CD14-positive monocyte (primary cell): Measurements from ENCODE around the gene ZNF341. TPM values are rescaled to one million over a fixed set of nuclear protein-coding genes. Genes with fewer than 3 reads are reported as not detected.

Source experiments
- DNase-seq, 3 donors: peaks; one replicate each; pipeline ENCODE4 v3.0.0-alpha.2; 2011 to 2022
- H2AFZ ChIP-seq: 2 replicates; pipeline ENCODE4 v1.6.0; 2012; ENCODE audit warnings: mild to moderate bottlenecking, low read depth, low read length, inconsistent platforms; ENCODE audit not compliant: insufficient read depth, poor library complexity, severe bottlenecking
- H3K27ac ChIP-seq, 2 donors: 1 replicate in 1 of 2; 2 replicates in 1 of 2; pipeline ENCODE4 v1.5.1; 2012 to 2013; ENCODE audit warnings: low read length in 2 of 2, control low read depth in 1 of 2, inconsistent platforms in 1 of 2, low read depth in 1 of 2, mild to moderate bottlenecking in 1 of 2
- H3K27me3 ChIP-seq, 2 donors: one replicate each; pipeline versions ENCODE4 v1.6.0 to v1.6.1; 2011 to 2013; ENCODE audit warnings: low read length in 2 of 2; ENCODE audit not compliant: control insufficient read depth in 2 of 2, insufficient read depth in 2 of 2
- H3K36me3 ChIP-seq, 2 donors: replicated peaks in 1 of 2; 1 replicate in 1 of 2; 2 replicates in 1 of 2; pipeline versions ENCODE4 v1.5.1 to v1.6.1; 2012 to 2013; ENCODE audit warnings: low read length in 2 of 2, control low read depth in 1 of 2, inconsistent platforms in 1 of 2, mild to moderate bottlenecking in 1 of 2; ENCODE audit not compliant: insufficient read depth in 2 of 2, control insufficient read depth in 1 of 2
- H3K4me1 ChIP-seq, 2 donors: 1 replicate in 1 of 2; 2 replicates in 1 of 2; pipeline versions ENCODE4 v1.5.1 to v1.6.1; 2012 to 2013; ENCODE audit warnings: low read length in 2 of 2, control low read depth in 1 of 2, inconsistent platforms in 1 of 2, mild to moderate bottlenecking in 1 of 2, moderate library complexity in 1 of 2; ENCODE audit not compliant: insufficient read depth in 2 of 2, control insufficient read depth in 1 of 2
- H3K4me2 ChIP-seq: replicated peaks from 2 replicates; pipeline ENCODE3; 2012; ENCODE audit warnings: low read length, moderate library complexity, mild to moderate bottlenecking; ENCODE audit not compliant: poor library complexity, severe bottlenecking; ENCODE audit errors: extremely low read depth
- H3K4me3 ChIP-seq, 3 experiments: fragments of 200-600 bp in 1 of 3; sonication (generic) in 1 of 3; replicated peaks in 1 of 3; 1 replicate in 2 of 3; 2 replicates in 1 of 3; pipeline ENCODE4 v1.5.1; 2011 to 2013; ENCODE audit warnings: low read length in 3 of 3, mild to moderate bottlenecking in 3 of 3, control low read depth in 2 of 3, low read depth in 2 of 3, inconsistent platforms in 1 of 3, moderate library complexity in 1 of 3
- H3K79me2 ChIP-seq: 2 replicates; pipeline ENCODE4 v1.6.0; 2012; ENCODE audit warnings: mild to moderate bottlenecking, control low read depth, inconsistent platforms, low read length, moderate library complexity; ENCODE audit not compliant: insufficient read depth
- H3K9ac ChIP-seq: 2 replicates; pipeline ENCODE4 v1.6.0; 2017; ENCODE audit warnings: low read length, mild to moderate bottlenecking; ENCODE audit not compliant: insufficient read depth, poor library complexity, severe bottlenecking
- H3K9me3 ChIP-seq, 2 donors: replicated peaks in 1 of 2; 1 replicate in 1 of 2; 2 replicates in 1 of 2; pipeline versions ENCODE4 v1.5.1 to v1.6.1; 2012 to 2013; ENCODE audit warnings: low read length in 2 of 2, control low read depth in 1 of 2; ENCODE audit not compliant: control insufficient read depth in 1 of 2, insufficient read depth in 1 of 2
- H4K20me1 ChIP-seq: 2 replicates; pipeline ENCODE4 v1.6.0; 2012; ENCODE audit warnings: mild to moderate bottlenecking, low read length, control low read depth, moderate library complexity; ENCODE audit not compliant: insufficient read depth
- H3K27ac Mint-ChIP-seq, 7 donors: one replicate each; pipeline ENCODE4 v1.8.0; 2020; ENCODE audit warnings: mild to moderate bottlenecking in 7 of 7, mixed read lengths in 7 of 7, moderate library complexity in 6 of 7, inconsistent platforms in 2 of 7
- H3K27me3 Mint-ChIP-seq, 3 donors: one replicate each; pipeline ENCODE4 v1.8.0; 2021 to 2022; ENCODE audit warnings: low read depth in 3 of 3, mild to moderate bottlenecking in 3 of 3, mixed read lengths in 3 of 3, moderate library complexity in 3 of 3, inconsistent platforms in 1 of 3
- H3K36me3 Mint-ChIP-seq, 2 donors: one replicate each; pipeline ENCODE4 v1.8.0; 2020; ENCODE audit warnings: mixed read lengths in 2 of 2, inconsistent platforms in 1 of 2, mild to moderate bottlenecking in 1 of 2
- H3K4me1 Mint-ChIP-seq: one replicate; pipeline ENCODE4 v1.8.0; 2020; ENCODE audit warnings: mild to moderate bottlenecking, mixed read lengths
- H3K4me3 Mint-ChIP-seq, 2 donors: one replicate each; pipeline ENCODE4 v1.8.0; 2020; ENCODE audit warnings: mild to moderate bottlenecking in 2 of 2, mixed read lengths in 2 of 2, moderate library complexity in 1 of 2
- H3K9me3 Mint-ChIP-seq, 7 donors: one replicate each; pipeline ENCODE4 v1.8.0; 2020 to 2022; ENCODE audit warnings: mixed read lengths in 7 of 7, mild to moderate bottlenecking in 6 of 7, moderate library complexity in 6 of 7, inconsistent platforms in 2 of 7
- WGBS: methylation state at CpG from one replicate; pipeline ENCODE4 v1.1.5; 2013; ENCODE audit warnings: missing lambda C conversion rate; ENCODE audit not compliant: insufficient coverage; 5-methylcytosine and 5-hydroxymethylcytosine counted together
- intact Hi-C, 2 donors: fragments of 100-400 bp; cut with micrococcal nuclease; formaldehyde crosslinking; loops; one replicate each; pipeline versions ENCODE4 v1.15.0 to v1.15.1; 2023
- polyA plus RNA-seq, 3 donors: library from polyadenylated mRNA; depleted of rRNA in 1 of 3; unstranded in 2 of 3; stranded (reverse) in 1 of 3; fragments of 300-500 nt in 2 of 3; fragments of >200 nt in 1 of 3; fragmentation: Illumina TruSeq in 2 of 3; gene quantifications; 1 replicate in 2 of 3; 2 replicates in 1 of 3; pipeline ENCODE4 v1.2.3, GENCODE V29; 2012 to 2021
- TF ChIP-seq, protein P1 (sequence below): fragments of 200-600 bp; IDR thresholded peaks from one replicate; pipeline ENCODE4 v1.8.0; 2022; ENCODE audit warnings: antibody characterized with exemption, mild to moderate bottlenecking

ZNF341 gene
- polyA plus RNA-seq, 3 donors: 1.1 to 10.3 (median 2.3) TPM

- peak overlapping the region; percentile 100 for H3K27ac Mint-ChIP-seq
- 49% methylated on average over 10 of the region's 10 CpGs for WGBS
- Histone ChIP-seq H3K27ac (peak overlapping the region; percentile 100), H3K4me3 (peak overlapping the region; percentile 82 to 90 (median 90)), H3K27me3 (no peaks in the 10 kb centered on the region), H3K4me1 (peaks cover 52 to 59% of the 10 kb centered on the region in 2 donors), H4K20me1 (peaks cover 62% of the 10 kb centered on the region), H2AFZ (no peak overlapping the region), H3K9ac (peak overlapping the region; percentile 99), H3K79me2 (peaks cover 73% of the 10 kb centered on the region), H3K4me2 (peak overlapping the region; percentile 85), H3K9me3 (no peaks in the 10 kb centered on the region), H3K36me3 (peaks cover 11 to 36% of the 10 kb centered on the region in 2 donors)
- peaks cover 0 to 2% (median 0%) of the 10 kb centered on the region in 7 donors for H3K9me3 Mint-ChIP-seq
- peak in 2 of 3 donors; percentile 48 to 52 for DNase-seq
- H3K27me3 Mint-ChIP-seq: peaks cover 0 to 2% (median 0%) of the 10 kb centered on the region in 3 donors
- TF ChIP-seq, protein P1, sequence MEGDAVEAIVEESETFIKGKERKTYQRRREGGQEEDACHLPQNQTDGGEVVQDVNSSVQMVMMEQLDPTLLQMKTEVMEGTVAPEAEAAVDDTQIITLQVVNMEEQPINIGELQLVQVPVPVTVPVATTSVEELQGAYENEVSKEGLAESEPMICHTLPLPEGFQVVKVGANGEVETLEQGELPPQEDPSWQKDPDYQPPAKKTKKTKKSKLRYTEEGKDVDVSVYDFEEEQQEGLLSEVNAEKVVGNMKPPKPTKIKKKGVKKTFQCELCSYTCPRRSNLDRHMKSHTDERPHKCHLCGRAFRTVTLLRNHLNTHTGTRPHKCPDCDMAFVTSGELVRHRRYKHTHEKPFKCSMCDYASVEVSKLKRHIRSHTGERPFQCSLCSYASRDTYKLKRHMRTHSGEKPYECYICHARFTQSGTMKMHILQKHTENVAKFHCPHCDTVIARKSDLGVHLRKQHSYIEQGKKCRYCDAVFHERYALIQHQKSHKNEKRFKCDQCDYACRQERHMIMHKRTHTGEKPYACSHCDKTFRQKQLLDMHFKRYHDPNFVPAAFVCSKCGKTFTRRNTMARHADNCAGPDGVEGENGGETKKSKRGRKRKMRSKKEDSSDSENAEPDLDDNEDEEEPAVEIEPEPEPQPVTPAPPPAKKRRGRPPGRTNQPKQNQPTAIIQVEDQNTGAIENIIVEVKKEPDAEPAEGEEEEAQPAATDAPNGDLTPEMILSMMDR: no peak
- peaks cover 71% of the 10 kb centered on the region for H3K4me1 Mint-ChIP-seq
- peaks cover 22 to 43% of the 10 kb centered on the region in 2 donors for H3K36me3 Mint-ChIP-seq
- H3K4me3 Mint-ChIP-seq: peak overlapping the region; percentile 96 to 98
- intact Hi-C loops: loop anchor here in 1 of 2 donors (5.0 kb wide), 2 partner anchors 81 to 299 kb away; partner anchors contain the start of genes EIF2S2 and ZNF341
Observed at GRCh38 chr20:33812908-33813462, 81.2 kb downstream of the ZNF341 start.

GRCh38 chr20:33814238-33814712, 82.5 kb downstream of the ZNF341 start:
- no peak overlapping the region for H3K9ac ChIP-seq
- intact Hi-C loops: loop anchor here in 1 of 2 donors (5.0 kb wide), 2 partner anchors 82 to 298 kb away; partner anchors contain the start of genes EIF2S2 and ZNF341
- peaks cover 75% of the 10 kb centered on the region for H4K20me1 ChIP-seq
- H3K27me3 Mint-ChIP-seq: peaks cover 0 to 2% (median 0%) of the 10 kb centered on the region in 3 donors
- no peak overlapping the region for H2AFZ ChIP-seq
- no peaks in the 10 kb centered on the region for H3K9me3 ChIP-seq
- 50% methylated on average over 4 of the region's 5 CpGs for whole genome bisulfite sequencing
- DNase-seq: peak in 2 of 3 donors; percentile 19 to 56
- H3K36me3 Mint-ChIP-seq: peaks cover 24 to 51% of the 10 kb centered on the region in 2 donors
- peaks cover 44 to 53% of the 10 kb centered on the region in 2 donors for H3K4me1 ChIP-seq
- peak overlapping the region; percentile 2 to 5 for H3K4me3 Mint-ChIP-seq
- peak overlapping the region in 1 of 3 experiments; percentile 7 for H3K4me3 ChIP-seq
- peaks cover 86% of the 10 kb centered on the region for H3K79me2 ChIP-seq
- peak overlapping the region; percentile 17 to 49 for H3K27ac ChIP-seq
- H3K4me2 ChIP-seq: peak overlapping the region; percentile 85
- peaks cover 0 to 2% (median 0%) of the 10 kb centered on the region in 7 donors for H3K9me3 Mint-ChIP-seq
- peaks cover 72% of the 10 kb centered on the region for H3K4me1 Mint-ChIP-seq
- peaks cover 14 to 49% of the 10 kb centered on the region in 2 donors for H3K36me3 ChIP-seq
- no peaks in the 10 kb centered on the region for H3K27me3 ChIP-seq
- TF ChIP-seq, protein P1: no peak
- peak overlapping the region; percentile 65 to 100 (median 84) for H3K27ac Mint-ChIP-seq
